ENCODE measurements around the gene RERG. TPM values are rescaled to one million over a fixed set of nuclear protein-coding genes. Genes with fewer than 3 reads are reported as not detected.

The RERG gene, protein sequence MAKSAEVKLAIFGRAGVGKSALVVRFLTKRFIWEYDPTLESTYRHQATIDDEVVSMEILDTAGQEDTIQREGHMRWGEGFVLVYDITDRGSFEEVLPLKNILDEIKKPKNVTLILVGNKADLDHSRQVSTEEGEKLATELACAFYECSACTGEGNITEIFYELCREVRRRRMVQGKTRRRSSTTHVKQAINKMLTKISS
- total RNA-seq = not detected

DNA sequence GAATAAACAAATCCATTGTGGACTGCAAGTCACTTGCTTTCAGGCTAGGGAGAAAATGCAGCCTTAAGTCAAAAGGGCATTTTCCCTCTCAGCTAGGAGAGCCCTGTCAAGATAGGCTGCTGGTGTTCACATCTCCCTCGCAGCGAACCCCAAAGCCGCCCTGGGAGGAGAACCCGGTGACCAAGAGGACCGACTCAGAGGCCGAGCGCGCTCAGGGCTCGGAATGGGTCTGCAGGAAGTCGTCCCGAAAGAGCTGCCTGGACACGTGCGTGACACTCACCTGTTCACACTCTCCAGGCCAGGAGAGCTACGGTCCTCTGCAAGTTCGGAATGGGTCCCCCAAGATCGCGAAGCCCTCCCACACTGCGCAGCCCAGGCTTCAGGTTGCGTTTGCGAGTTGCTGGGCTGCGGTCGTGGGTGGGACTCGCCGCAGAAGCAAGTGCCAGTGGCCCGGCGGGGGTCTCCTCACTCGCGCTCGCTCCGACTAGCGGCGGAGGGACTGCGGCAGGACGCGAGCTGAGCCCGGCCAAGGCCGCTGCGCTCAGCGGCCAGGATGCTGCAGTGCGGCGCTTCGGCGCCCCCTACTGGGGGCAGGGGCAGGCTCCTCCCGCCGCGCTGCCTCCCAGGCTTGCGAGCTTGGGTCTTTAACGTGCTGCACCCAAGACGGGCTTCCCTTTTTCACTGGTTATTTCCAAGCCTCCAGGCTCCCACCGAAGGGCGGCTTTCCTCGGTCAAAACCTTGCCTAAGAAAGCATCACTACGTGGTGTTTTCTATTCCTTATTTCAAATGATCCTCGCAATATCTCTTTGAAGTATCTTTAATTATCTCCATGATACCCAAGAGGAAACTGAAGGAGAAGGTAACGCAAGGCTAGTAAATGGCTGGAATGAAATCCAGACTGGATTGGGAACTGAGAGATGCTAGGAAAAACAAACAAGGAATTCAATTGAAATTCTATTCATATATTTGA is at the start of gene RERG:
Gene RERG (minus strand): TSS at position 503 of the 971 bp plus-strand sequence. CDS start 3,928 bp downstream, outside the sequence.
- H3K9me3 Mint-ChIP-seq = no peaks in the 10 kb centered on the region
- H3K36me3 Mint-ChIP-seq = no peaks in the 10 kb centered on the region
- H3K27me3 Mint-ChIP-seq = peaks cover 30% of the 10 kb centered on the region
- H3K27ac Mint-ChIP-seq = no peak within 1 kb of the TSS
- DNase-seq = peak; percentile 82
- H3K4me3 Mint-ChIP-seq = peak within 1 kb of the TSS; percentile 67
- H3K4me1 Mint-ChIP-seq = peaks cover 10% of the 10 kb centered on the region

DNA sequence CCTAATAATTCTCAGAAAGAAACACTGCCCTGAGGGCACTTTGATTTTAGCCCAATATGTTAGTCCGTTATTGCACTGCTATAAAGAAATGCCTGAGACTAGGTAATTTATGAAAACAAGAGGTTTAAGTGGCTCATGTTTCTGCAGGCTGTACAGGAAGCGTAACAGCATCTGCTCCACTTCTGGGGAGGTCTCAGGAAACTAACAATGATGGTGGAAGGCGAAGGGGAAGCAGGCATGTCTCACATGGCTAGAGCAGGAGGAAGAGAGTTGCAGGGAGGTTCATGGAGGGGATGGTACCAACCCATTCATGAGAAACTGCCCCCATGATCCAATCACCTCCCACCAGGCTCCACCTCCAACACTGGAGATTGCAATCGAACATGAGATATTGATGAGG is 49.4 kb upstream of the RERG start:
- Mint-ChIP-seq H3K4me1 (no peaks in the 10 kb centered on the region), H3K4me3 (no peak overlapping the region), H3K9me3 (no peaks in the 10 kb centered on the region)

DNA sequence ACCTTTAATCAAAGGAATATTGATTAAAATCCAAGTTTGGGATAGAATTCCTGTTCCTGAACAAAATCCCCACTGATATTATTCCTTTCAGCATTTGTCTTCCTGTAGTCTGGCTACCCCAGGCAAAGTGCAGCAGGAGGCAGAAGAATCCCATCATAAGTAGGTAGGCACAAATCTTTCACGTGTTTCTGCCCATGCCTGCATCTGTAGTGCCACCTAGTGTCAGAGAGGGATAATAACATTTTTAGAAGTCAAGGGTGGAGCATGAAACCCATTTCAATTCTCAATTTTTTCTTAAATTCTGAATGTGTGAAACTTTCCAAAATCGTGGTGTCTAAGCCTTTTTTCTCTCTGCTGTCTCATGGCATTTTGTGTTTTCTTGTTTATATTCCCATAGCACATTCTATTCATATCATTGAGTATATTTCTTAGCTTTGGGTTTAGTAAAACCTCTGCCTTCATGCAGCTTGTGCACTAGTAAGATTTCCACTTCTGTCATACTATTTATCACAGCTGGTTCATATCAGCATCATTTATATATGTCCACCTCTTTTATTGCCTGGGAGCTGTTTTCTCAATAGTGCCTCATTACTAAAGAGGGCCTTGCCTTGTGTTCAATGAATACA is 47.8 kb upstream of the RERG start:
- Mint-ChIP-seq H3K27me3 (no peaks in the 10 kb centered on the region), H3K9me3 (no peaks in the 10 kb centered on the region), H3K36me3 (no peaks in the 10 kb centered on the region), H3K27ac (no peak overlapping the region), H3K4me3 (no peak overlapping the region), H3K4me1 (no peaks in the 10 kb centered on the region)
- DNase-seq = peak; percentile 17

More for the DNA sequence above, 49.4 kb upstream of the RERG start:
- Mint-ChIP-seq H3K27me3 (no peaks in the 10 kb centered on the region), H3K27ac (no peak overlapping the region), H3K36me3 (no peaks in the 10 kb centered on the region)
- no peak for DNase-seq

DNA sequence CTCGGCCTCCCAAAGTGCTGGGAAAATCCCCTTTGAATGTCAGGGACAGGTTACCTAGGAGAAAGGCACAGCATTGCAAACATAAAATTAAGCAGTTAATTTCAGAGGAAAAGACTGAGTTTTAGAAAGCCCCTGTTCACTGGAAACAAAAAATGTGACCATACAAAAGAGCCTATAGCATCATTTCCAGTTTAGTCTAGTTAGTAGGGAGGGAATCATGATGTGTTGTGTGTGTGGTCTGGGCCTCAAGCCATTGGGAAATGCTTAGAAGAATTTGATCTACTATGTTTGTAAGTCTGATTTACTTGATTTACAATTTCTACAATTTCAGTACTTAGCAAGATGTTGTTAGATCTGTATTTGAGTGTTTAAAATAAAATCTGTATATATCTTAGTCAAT is 47.1 kb upstream of the RERG start:
- Mint-ChIP-seq H3K36me3 (no peaks in the 10 kb centered on the region), H3K27me3 (no peaks in the 10 kb centered on the region), H3K4me3 (no peak overlapping the region), H3K9me3 (no peaks in the 10 kb centered on the region), H3K27ac (no peak overlapping the region), H3K4me1 (no peaks in the 10 kb centered on the region)
- no peak for DNase-seq

DNA sequence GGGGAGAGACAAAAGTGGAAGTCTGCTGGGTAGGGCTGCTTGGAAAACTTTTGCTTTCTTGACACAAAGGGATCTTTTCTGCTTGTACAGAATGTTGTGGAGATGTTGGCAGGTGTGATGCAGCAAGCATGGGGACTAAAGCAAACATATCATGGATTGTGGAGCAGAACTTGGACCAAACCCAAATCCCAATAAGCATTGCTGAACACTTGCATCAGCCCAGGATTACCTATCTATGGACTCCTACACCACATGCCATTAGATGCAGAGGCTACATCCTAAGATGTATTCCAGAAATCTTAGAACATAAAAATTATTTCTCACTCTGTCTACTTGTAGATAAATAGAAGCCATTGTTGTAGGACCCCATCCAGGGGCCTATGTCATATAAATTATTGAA is 44.7 kb upstream of the RERG start:
- no peak overlapping the region for H3K4me3 Mint-ChIP-seq
- H3K27ac Mint-ChIP-seq = no peak overlapping the region
- DNase-seq = no peak
- no peaks in the 10 kb centered on the region for H3K4me1 Mint-ChIP-seq
- H3K27me3 Mint-ChIP-seq = no peaks in the 10 kb centered on the region
- no peaks in the 10 kb centered on the region for H3K36me3 Mint-ChIP-seq
- H3K9me3 Mint-ChIP-seq = no peaks in the 10 kb centered on the region

DNA sequence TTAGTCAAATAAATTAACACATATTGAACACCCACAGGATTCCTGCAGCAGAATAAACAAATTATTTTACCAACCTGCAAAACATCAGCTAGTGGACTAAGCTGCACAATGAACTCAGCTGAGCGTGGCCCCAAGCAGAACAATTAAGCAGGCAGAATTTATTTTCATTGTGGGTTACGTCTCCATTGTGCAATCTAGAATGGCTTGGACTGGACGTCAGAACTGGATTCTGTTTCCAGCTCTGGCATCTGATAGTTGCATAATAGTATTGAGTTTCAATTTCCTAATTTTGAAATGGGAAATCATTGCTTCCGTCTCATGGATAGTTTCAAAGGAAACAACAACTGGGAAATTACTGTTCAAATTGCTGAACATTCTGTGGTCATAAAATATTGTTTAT is 35.5 kb upstream of the RERG start:
- Mint-ChIP-seq H3K27ac (no peak overlapping the region), H3K36me3 (peaks cover 1% of the 10 kb centered on the region), H3K4me3 (no peak overlapping the region)

DNA sequence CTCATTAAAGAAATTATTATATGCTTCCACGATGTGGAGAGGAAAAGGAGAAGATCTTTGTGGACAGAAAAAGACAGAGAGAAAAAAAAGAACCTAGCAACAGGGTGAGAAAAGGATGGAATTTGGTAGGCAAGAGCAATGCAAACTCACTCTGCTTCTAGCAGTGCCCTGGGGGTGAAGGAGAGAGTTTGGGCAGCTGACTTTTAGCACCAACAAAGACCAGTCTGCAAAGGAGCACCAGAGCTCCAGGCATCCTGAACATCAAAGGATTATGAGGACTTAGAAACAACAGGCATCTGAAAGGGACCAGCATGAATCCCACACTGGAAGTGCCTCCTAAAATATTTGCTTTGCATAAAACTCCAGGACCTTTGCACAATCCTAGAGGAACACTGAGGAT is 32.8 kb upstream of the RERG start:
- H3K27me3 Mint-ChIP-seq = peaks cover 35% of the 10 kb centered on the region
- DNase-seq = no peak
- H3K27ac Mint-ChIP-seq = no peak overlapping the region
- H3K4me1 Mint-ChIP-seq = no peaks in the 10 kb centered on the region
- peaks cover 1% of the 10 kb centered on the region for H3K36me3 Mint-ChIP-seq
- H3K9me3 Mint-ChIP-seq = peaks cover 6% of the 10 kb centered on the region
- no peak overlapping the region for H3K4me3 Mint-ChIP-seq

More for the DNA sequence above, 35.5 kb upstream of the RERG start:
- H3K4me1 Mint-ChIP-seq = no peaks in the 10 kb centered on the region
- peaks cover 21% of the 10 kb centered on the region for H3K27me3 Mint-ChIP-seq
- DNase-seq = no peak
- peaks cover 6% of the 10 kb centered on the region for H3K9me3 Mint-ChIP-seq

DNA sequence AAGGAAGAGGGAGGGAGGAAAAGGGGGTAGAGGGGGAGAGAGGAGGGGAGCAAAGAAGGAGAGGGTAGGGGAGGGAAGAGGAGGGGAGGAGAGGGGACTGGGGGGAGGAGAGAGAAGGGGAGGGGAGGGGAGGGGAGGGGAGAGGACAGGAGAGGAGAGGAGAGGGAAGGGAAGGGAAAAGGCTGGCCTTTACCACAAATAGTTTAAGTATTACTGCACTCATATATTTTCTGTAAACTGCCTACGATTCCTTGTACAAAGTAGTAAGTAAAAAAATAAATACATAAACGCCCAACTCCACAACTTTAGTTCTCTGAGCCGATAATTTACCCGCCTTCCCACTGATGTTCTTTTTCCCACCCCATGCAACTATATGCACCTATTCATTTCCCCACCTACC is 23.7 kb upstream of the RERG start:
- Mint-ChIP-seq H3K36me3 (no peaks in the 10 kb centered on the region), H3K27ac (no peak overlapping the region), H3K4me1 (no peaks in the 10 kb centered on the region), H3K27me3 (peaks cover 68% of the 10 kb centered on the region), H3K4me3 (no peak overlapping the region), H3K9me3 (peaks cover 4% of the 10 kb centered on the region)
- DNase-seq = no peak

DNA sequence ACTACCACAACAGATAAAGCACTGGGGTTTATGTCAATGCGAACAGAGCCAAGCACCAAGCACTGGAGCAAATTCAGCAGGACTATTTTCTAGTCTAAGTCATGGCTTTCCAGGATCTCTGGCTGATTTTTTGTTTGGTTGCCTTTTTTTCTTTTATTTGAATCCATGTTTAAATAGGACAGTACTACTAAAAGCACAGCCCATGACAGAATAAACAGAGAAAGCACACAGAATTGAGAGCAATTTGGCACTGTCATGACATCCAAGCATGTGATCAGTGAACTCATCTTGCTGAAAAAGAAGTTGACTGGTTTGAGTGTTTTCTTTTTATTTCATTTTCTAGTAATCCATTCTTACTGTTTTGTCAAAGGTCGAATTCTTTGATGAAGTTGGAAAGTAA is 23.1 kb upstream of the RERG start:
- no peak for DNase-seq
- Mint-ChIP-seq H3K4me1 (no peaks in the 10 kb centered on the region), H3K27me3 (peaks cover 67% of the 10 kb centered on the region), H3K4me3 (no peak overlapping the region), H3K27ac (no peak overlapping the region), H3K36me3 (no peaks in the 10 kb centered on the region), H3K9me3 (peaks cover 4% of the 10 kb centered on the region)

DNA sequence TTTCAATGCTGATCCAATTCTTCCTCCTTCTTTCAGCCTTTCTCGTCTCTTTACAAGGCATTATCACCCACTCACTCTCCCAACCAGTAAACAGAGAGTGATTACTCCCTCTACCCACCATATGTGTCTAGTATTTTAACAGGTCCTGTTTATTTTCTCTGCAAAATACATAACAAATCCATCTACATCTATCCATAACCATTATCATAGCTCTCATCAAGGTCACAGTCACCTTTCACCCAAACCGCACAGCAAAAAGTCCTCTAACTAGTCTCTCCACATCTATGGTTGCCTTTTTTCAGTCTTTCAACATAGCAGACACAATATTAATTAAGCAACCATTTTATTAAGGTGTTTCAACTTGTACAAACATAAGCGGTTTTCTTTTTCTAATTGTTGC is 21.9 kb upstream of the RERG start:
- Mint-ChIP-seq H3K27me3 (peaks cover 69% of the 10 kb centered on the region), H3K27ac (no peak overlapping the region), H3K9me3 (peaks cover 4% of the 10 kb centered on the region), H3K4me1 (no peaks in the 10 kb centered on the region), H3K4me3 (no peak overlapping the region), H3K36me3 (no peaks in the 10 kb centered on the region)
- DNase-seq = no peak

DNA sequence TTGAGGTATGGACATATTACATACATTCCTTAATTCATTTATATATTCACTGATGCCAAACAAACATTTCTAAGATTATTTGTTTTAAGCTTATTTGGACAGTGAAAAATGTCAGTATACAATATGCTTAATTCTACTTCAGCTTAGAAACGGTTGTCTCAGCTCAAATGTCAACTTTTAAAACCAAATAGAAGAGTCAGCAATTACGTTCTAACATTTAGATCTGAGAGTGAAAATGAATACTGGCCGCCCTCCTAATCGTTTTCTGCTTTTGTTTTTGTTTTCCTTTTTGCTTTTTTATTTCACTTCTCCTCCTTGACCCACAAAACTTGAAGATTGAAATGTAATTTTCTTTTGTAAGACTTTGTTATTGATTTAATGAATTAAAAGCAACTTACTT is 19.7 kb upstream of the RERG start:
- H3K4me3 Mint-ChIP-seq = no peak overlapping the region
- DNase-seq = no peak
- no peaks in the 10 kb centered on the region for H3K36me3 Mint-ChIP-seq
- H3K4me1 Mint-ChIP-seq = no peaks in the 10 kb centered on the region
- peaks cover 61% of the 10 kb centered on the region for H3K27me3 Mint-ChIP-seq
- H3K27ac Mint-ChIP-seq = no peak overlapping the region
- H3K9me3 Mint-ChIP-seq = no peaks in the 10 kb centered on the region

DNA sequence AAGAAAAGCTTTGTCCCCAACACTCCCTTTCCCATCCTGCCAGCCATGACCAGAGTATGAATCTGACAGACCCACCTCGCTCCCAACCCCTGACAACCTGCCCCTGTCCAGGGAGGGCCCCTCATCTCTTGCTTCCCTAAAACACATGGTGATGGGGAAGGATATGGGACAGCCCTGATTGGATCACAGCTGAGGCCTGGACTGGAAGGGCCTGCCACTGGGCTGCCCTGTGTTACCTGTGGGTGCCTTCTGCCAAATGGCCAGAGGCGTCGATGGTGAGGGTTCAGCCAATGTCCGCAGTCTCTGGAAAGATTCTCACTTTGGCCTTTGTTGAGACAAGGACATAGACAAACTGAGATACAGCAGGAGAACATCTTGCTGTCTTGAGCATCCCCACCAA is 13.3 kb upstream of the RERG start:
- no peaks in the 10 kb centered on the region for H3K4me1 Mint-ChIP-seq
- H3K27me3 Mint-ChIP-seq = peaks cover 21% of the 10 kb centered on the region
- H3K9me3 Mint-ChIP-seq = no peaks in the 10 kb centered on the region
- no peak for DNase-seq
- H3K4me3 Mint-ChIP-seq = no peak overlapping the region
- H3K27ac Mint-ChIP-seq = no peak overlapping the region
- H3K36me3 Mint-ChIP-seq = no peaks in the 10 kb centered on the region

DNA sequence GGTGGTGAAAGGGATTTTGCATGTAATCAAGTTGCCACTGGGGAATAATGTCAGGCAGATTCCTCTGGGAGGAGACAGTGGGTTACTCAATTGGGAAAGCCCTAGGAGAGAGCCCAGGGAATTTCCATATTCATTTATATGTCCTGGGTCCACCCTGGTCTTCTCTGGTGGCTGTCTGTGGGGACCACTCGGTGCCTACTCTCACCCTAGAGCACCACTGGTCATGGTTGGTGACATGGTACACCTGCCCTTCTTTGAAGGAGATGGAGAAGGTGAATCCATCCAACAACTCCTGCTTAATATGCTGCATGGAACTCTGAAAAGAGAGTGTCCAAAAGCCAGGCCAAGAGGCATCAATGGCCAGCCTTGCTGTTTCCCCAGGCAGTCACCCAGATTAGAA is 12.8 kb upstream of the RERG start:
- H3K4me1 Mint-ChIP-seq = no peaks in the 10 kb centered on the region
- DNase-seq = no peak

DNA sequence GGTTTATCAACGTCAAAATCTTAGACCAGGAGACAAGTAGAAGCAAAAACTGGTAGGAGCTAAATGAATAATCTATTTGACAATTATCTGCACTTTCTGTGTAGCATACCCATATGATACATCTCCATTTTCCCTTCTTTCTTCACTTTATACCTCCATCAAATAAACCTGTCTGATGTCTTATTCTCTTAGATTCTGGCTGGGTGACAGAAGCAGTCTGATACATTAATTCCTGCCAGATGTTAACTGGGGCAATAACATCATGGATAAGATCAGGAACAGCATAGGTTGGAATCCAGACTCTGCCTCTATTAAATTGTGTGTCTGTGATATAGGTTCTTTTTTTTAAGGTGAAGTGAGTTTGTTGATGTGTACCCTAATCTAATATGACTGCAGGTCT is 11.7 kb upstream of the RERG start:
- Mint-ChIP-seq H3K36me3 (no peaks in the 10 kb centered on the region), H3K27ac (no peak overlapping the region), H3K27me3 (peaks cover 18% of the 10 kb centered on the region), H3K4me3 (no peak overlapping the region), H3K9me3 (no peaks in the 10 kb centered on the region), H3K4me1 (no peaks in the 10 kb centered on the region)
- no peak for DNase-seq

More for the DNA sequence above, 12.8 kb upstream of the RERG start:
- peaks cover 22% of the 10 kb centered on the region for H3K27me3 Mint-ChIP-seq
- no peaks in the 10 kb centered on the region for H3K36me3 Mint-ChIP-seq
- no peaks in the 10 kb centered on the region for H3K9me3 Mint-ChIP-seq
- H3K4me3 Mint-ChIP-seq = no peak overlapping the region
- H3K27ac Mint-ChIP-seq = no peak overlapping the region

DNA sequence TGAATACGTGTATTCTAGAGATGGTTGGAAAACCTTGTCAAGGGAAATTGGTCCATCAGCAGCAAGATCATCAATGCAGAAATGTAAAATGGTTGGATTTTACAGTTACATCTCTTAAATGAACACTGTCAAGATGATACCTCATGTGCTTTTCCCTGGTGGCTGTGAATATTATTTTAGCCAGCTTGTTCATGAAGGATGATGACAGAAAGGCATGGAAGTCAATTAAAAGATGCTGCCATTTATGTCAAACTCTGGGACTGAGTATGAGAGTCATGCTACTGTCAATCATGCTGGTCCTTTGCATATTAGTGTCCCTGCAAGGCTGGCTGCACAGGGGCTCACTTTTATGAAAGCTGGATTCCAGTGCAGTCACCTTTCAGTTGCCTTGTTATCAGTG is 10.3 kb upstream of the RERG start:
- Mint-ChIP-seq H3K27ac (no peak overlapping the region), H3K27me3 (peaks cover 24% of the 10 kb centered on the region), H3K4me3 (no peak overlapping the region), H3K4me1 (no peaks in the 10 kb centered on the region), H3K36me3 (no peaks in the 10 kb centered on the region), H3K9me3 (no peaks in the 10 kb centered on the region)
- no peak for DNase-seq
